Measurements from ENCODE around the gene SDF2.
"Not testable (repeated sequence)": the region's sequence is repeated elsewhere in the genome, so short reads cannot be mapped to it uniquely, and the experiment has no call there.

The SDF2 gene

DNA sequence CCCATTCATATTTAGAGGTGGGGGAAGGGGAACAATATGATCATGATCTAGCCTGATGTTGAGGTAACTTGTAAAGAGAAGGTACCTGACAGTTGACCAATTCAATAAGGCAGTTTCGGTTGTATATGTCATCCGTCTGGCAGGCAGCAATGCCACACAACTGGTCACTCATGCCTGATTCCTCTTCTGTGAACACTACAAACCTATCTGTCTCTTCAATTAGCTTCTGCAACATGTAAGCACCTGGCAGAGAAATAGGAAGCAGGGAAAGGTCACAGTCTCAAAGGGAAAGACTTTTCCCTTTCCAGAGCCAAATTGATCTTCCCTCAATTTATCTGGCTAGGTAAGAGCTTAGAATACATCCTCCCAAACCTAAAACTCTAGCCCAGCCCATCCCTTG is 37.6 kb downstream of the SDF2 start:
- no peak for DNase-seq

DNA sequence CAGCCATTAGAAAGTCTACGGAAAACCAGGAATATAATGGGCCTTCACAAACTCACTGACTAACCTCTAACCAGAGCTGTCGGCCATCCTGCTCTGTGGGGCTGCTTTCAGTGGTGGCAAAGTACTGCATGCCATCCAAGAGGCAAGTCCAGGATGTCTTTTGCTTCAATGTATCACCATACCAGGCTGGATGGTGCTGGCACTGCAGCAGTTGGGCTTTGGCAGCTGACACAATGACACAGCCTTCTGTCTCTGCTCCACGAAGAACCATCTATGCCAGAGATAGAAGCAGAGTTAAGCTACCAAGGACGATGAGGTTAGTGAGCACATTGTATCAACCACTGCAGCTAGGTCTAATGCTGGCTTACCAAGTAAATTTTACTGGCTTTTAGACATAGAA is 38.0 kb downstream of the SDF2 start:
- no peak for DNase-seq

DNA sequence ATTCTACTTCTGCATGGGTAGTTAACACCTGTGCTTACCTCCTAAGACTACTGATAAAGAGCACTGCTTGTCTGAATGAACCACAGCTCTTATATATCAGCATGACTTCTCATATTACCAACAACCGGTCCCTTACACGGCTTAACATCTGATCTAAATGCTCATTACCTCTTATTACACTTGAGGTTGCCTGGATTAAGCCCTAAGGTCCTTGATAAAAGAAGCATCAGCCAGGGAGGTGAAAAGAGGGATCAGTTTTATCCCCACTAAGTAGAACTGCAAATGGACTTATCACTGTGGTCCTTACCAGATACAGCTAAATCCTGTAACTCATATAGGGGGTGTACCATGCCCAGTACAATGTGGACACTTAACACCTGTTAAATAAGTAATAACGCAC is 39.5 kb downstream of the SDF2 start:
- no peak for DNase-seq

DNA sequence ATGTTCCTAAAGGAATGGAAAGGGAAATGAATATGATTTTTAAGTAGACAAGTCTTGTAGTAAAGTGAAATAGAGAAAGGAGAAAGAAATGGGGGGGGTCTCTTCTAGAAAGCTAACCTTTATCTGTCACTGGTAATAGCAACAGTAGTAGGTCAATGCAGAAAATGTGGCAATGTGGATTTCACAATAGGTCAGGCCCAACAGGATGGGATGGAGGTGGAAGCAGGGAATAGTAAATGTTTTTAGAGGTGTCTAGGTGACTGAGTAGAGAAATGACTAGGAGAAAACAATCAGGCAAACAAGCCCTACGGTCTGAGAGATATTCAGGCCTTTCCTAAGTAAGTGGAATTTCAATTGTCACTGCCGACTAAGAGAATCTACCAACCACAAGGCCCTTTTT is 41.7 kb downstream of the SDF2 start:
- DNase-seq = no peak

DNA sequence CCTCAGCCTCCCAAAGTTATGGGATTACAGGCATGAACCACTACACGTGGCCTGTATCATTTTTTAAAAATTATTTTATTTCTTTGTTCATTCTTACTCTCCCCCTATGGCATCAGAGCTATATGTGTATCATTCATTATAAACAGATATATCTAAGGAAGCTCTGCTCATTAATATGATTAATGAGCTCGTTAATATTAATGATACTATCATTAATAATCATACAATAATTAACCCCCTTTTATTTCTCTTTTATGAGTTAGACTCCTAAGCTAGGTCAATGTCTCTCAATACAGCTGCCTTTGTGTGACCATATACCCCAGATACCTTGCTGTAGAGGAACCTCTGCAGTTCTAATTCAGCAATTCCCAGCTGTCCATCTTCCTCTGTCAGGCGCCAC is 43.2 kb downstream of the SDF2 start:
- no peak for DNase-seq

DNA sequence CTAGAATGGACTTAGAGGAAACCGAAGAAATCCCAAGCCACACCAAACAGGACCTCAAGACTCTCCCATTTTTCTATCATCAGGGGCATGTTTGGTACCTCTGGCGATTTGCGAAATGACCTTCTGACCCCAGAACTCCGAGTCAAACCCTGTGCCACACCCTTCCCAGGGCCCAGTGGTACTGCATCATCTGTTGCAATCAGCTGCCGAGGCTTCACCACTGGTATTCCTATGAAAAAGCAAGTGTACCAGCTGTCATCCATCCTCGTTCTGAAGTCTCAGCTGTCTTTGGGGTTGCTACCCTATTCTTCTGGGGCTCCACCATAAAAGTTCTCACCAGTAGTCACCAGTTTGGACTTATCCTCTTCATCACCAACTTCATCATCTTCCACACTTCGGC is 45.4 kb downstream of the SDF2 start:
- DNase-seq = no peak

DNA sequence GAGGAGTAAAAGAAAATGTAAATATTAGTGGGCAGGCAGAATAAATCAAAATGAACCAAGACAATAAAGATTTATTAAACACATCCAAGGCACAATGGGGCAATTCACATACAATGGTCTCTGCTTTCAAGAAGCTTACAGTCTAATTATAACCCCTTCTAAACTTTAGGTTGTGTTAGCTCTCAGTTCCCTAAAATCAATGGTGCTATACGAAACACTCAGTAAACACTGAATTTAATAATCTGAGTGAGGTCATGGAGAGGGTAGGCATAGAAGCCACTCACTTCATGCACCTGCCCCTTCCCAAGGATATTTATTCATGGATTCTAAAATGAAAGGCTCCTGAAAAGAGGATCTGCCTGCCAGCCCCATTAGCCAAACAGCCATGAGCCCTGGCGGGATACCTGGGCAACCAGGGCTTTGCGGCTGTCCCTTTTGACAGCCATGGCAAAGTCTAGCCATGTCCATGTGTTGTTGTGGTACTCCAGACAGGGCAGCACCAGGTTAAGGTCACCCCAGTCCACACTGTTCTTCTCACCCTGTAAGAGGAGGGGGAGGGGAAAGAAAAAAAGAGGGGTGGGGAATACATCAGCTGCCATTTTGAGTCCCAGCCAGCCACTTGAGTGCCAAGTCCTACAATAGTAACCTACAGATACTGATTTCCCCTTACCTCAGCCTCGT is 46.3 kb downstream of the SDF2 start:
- no peak for DNase-seq

DNA sequence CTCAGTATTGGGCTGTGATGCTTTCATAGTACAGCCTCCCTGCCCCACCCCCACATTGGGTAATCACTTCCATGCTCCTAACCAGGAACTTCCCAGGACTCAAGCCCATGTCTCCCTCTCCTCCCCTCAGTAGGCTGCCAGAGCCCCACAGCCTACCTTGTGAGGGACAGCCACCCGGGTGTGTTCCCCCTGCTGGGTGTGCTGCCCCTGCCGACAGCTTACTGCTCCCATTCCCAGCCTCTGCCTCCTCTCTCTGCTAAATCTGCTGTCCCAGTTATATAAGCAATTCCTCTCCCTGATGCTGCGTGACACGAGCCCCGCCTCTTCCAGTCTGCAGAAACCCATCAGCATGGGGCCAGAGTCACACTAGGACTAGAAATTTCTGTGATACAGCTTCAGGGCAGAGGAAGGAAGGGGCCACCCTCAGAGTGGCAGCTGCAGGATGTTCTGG is 47.8 kb downstream of the SDF2 start, which contains the start of gene RSKR:
RSKR (minus strand) TSS at position 255 of the 451 bp plus-strand sequence; CDS start at position 231, 24 bp downstream.
- no peak for DNase-seq

DNA sequence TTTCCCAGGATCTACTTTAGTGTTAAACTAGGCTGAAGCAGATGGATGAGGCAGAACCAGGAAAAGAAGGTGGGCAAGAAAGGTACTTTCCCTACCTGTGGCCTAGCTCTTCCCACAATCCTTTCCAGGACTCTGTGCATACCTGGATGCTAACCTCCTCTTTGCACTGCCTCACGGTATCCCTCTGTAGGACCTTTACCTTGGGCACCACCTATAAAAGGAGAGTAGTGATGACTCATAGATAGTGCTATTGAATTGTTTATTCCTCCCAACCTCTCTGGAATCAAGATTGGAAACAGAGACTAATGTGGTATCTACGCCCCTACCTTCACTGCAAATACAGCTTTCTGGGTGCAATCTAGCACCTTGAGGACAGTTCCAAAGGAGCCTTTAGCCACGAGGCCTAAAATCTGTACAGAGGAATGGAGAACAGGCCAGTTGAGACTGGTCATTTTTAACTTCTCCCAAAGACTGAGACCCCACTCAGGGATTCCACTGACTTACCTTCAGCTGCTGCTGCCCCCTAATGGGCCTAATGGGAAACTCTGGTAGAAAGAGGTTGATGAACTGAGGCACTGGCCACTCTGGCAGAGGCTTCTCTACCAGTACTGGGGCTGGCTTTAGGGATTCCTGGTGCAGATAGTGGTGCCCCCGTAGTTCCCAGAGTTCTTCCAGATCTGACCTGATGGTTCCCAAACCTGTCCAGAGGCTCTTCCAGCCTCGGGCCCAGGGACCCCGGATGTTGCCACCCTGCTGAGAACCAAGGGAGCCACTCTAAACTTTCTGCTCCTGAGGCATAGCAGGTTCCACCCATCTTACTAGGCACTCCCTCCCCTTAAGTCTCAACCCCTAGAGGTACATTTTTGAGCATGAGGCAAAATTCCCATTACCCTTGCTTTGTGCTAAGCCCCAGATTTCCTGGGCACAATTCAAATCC is 48.5 kb downstream of the SDF2 start:
- DNase-seq = peak; percentile 62

DNA sequence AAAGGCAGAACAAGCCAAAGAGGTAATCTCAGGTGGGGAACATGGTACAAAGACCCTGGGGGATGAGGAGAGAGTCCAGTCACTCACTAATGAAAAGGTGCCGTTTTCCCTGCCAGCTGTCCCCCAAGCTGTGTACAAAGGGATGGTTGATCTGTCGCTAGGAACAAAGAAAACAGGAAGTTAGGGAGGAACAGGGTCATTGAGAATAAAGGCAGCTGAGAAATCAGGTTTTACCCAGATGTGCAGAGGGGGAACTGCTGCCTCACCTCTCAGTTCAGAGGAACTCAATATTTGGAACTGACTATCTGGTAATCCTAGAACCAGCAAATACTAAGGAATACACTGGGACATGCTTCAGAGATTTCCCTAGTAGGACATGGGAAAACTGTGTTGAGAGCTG is 49.2 kb downstream of the SDF2 start:
- no peak for DNase-seq

DNA sequence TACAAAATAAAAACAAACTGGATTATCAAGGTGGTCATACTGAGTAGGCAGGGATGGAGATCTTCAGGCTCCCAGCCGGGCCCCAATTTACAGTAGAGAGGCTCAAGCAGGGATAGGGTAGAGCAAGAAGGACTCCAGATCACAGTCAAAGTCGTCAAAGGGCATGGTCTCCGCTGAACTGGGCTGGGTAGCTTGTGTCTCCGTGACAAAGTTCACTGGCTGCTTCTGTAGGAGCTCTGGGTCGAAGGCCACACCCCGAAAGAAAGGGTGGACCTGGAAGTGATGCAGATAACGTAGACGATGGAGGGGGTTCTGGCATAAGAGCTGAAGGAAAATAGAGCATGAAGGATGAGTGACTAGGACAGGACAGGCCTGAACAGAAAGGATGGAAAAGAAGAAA is 51.3 kb downstream of the SDF2 start:
- no peak for DNase-seq

DNA sequence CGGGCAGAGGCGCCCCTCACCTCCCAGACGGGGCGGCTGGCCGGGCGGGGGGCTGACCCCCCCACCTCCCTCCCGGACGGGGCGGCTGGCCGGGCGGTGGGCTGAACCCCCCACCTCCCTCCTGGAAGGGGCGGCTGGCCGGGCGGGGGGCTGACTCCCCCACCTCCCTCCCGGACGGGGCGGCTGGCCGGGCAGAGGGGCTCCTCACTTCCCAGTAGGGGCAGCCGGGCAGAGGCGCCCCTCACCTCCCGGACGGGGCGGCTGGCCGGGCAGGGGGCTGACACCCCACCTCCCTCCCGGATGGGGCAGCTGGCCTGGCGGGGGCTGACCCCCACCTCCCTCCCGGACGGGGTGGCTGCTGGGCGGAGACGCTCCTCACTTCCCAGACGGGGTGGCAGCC is 57.7 kb downstream of the SDF2 start:
- DNase-seq = not testable (repeated sequence)

DNA sequence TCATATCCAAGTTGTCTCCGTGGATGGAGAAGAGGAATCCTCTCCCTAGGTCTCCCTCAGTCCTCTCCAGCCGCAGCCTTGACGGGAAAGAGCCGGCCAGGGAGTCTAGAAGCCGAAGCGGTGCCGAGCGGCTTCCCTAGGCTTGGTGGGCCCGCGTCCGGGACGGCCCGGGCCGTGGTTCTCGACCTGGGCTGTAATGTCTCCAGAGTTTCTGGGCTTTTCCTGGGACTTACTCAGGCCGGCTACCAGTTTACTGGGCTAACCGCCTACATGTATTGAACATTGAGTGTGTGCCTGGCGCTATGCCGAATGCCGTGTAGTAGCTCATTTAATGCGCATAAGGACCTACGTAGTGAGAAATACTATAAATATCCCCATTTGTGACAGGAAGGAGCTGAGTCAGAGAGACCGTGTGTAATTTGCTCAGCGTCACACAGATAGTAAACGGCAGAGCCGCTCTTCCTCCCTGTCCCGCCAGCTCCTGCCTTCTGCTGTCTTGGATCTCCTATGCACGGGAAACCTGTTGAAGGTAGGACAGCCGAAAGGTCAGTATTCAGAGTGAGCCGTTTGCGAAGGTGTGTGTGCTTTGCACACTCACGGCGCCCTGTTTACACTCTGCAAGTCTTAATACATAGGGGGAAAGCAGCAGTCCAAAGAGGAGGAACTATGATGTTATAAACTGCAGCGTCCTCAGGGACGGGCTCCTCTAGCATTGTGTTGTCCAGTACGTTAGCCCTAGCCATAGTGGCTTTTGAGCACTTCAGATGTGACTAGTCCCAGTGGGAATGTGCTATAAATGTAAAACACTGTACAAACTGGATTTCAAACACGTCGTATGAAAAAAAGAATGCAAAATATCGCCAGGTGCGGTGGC is 62.2 kb downstream of the SDF2 start:
- peak; percentile 71 for DNase-seq

DNA sequence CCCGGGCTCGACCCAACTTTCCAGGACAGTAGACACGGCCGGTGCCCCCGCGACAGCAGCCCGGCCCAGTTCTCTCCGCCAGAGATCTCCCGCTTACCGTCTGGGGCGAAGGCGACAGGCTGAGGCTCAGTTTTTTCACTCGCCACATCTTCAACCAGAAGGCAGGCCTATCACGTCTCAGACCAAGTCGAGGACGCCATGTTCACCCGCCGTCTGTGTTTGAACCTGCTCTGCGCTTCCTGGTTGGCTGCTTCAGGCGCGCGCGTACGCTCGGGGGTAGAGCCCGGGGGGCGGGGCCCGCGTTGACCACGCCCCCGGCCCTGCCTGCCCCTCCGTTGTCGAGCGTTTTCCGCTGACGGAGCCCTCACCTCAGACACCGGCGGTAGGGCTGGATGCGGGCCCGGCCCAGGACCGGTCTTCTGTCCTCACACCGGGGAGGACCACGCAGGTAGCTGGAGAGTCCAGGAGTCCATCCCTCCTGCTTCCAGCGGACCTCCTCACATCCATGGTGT is 62.9 kb downstream of the SDF2 start, which contains the start of gene SPAG5:
SPAG5 (minus strand) TSS at position 227 of the 512 bp plus-strand sequence; CDS start at position 148, 79 bp downstream.
- DNase-seq = peak; percentile 96

DNA sequence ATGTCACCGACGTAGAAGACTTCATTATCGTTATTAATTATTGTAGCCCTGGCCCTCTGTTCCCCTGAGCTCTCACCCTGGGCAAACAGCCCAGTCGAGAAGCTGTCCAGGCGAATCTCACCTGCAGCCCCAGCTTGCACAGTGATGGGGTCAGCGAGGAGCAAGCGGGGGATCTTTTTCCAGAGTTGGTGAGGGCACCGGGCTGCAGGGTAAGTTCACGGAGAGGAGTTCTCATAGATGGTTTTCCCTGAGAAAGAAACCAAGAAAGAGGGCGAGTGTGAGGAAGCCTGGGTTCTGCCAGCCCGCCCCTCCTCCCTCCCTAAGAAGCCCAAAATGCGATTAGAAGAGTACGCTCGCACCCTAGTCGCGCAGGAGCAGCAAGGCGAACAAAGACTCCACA is 63.3 kb downstream of the SDF2 start:
- DNase-seq = no peak

All from CD4-positive, alpha-beta T cell treated with Interleukin-17A for 4 hours (primary cell).